Effector memory CD8-positive, alpha-beta T cell (primary cell): ENCODE measurements around the gene ABHD11.

ENCODE experiments used
- ATAC-seq: fragments of 150-1000 bp; cut with Tn5 transposase; replicated peaks from 2 replicates; pipeline ENCODE4 v1.10.0; 2021; ENCODE audit warnings: mild to moderate bottlenecking, moderate library complexity
- DNase-seq, 3 experiments: peaks; one replicate each; pipeline ENCODE4 v3.0.0; 2021
- H3K27ac Mint-ChIP-seq, 2 donors: one replicate each; pipeline ENCODE4 v1.8.0; 2022; ENCODE audit warnings: mild to moderate bottlenecking in 2 of 2, mixed read lengths in 2 of 2, moderate library complexity in 2 of 2
- H3K27me3 Mint-ChIP-seq, 2 donors: one replicate each; pipeline ENCODE4 v1.8.0; 2022; ENCODE audit warnings: mixed read lengths in 2 of 2
- H3K36me3 Mint-ChIP-seq: one replicate; pipeline ENCODE4 v1.8.0; 2022; ENCODE audit warnings: mild to moderate bottlenecking, moderate library complexity, mixed read lengths; ENCODE audit not compliant: insufficient read depth
- H3K4me1 Mint-ChIP-seq, 2 donors: one replicate each; pipeline ENCODE4 v1.8.0; 2022; ENCODE audit warnings: low read depth in 2 of 2, mixed read lengths in 2 of 2
- H3K4me3 Mint-ChIP-seq, 2 donors: one replicate each; pipeline ENCODE4 v1.8.0; 2022; ENCODE audit warnings: mild to moderate bottlenecking in 2 of 2, mixed read lengths in 2 of 2, moderate library complexity in 2 of 2
- H3K9me3 Mint-ChIP-seq, 2 donors: one replicate each; pipeline ENCODE4 v1.8.0; 2022; ENCODE audit warnings: mixed read lengths in 2 of 2

The ABHD11 gene

DNA sequence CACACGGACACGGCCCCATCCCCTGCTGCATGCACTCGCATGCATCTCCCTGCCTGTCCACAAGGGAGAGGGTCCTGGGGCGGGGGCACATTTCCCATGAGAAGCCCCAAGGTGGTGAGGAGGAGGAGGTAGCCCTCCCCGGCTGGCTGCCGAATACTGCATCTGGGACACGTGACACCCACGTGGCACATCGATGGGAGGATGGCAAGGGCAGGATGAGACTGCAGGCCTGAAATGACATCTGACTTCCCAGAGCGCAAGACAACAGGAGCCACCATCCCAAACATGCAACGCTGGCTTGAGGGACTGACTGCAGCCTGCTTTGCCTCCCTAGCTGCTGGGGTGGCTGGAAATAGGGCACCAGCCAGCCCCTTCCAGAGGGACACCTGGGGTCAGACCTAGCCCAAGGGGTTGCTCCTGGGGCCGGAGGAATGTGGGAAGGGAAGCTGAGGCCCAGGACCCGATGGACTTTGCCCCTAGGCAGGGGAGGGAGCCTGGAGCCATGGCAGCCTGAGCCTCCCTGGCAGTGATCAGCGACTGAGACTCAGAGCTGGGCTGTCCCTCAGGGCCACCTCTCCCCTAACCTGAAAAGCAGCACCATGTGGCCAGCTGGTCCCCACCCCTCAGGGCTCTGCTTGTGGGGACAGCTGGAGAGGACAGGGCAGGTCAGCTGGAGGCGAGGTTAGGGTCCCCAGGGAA, 39.1 kb downstream of the ABHD11 start:
- Mint-ChIP-seq H3K4me1 (peaks cover 4 to 5% of the 10 kb centered on the region in 2 donors), H3K27me3 (no peaks in the 10 kb centered on the region), H3K4me3 (no peak overlapping the region), H3K36me3 (peaks cover 85% of the 10 kb centered on the region), H3K9me3 (no peaks in the 10 kb centered on the region), H3K27ac (peak overlapping the region in 1 of 2 donors; percentile 80)
- no peak for DNase-seq
- no peak for ATAC-seq

DNA sequence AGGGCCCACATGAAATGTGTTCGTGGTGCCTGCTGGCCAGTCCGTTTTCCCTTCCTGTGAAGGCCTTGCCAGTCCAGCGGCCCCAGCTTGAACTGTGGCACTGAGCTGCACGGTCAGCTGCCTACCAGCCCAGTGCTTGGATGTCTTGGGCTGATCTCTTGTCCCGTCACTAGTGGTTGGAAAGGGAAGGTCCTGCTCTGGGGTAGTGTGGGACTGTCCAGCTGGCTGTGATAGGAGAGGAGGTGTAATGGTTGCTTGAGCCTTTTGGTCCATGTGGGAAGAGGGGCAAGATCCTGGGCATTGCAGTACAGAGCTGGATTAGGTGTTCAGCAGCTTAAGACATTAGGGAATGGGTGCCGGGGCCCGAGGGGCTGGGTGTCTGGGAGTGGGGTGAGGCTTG, 40.2 kb downstream of the ABHD11 start:
- H3K4me3 Mint-ChIP-seq = no peak overlapping the region
- H3K9me3 Mint-ChIP-seq = no peaks in the 10 kb centered on the region
- no peaks in the 10 kb centered on the region for H3K27me3 Mint-ChIP-seq
- H3K36me3 Mint-ChIP-seq = peaks cover 85% of the 10 kb centered on the region
- peak overlapping the region in 1 of 2 donors; percentile 80 for H3K27ac Mint-ChIP-seq
- ATAC-seq = no peak
- peaks cover 4 to 5% of the 10 kb centered on the region in 2 donors for H3K4me1 Mint-ChIP-seq
- no peak for DNase-seq

- H3K9me3 Mint-ChIP-seq = no peaks in the 10 kb centered on the region
- peaks cover 0 to 4% of the 10 kb centered on the region in 2 donors for H3K4me1 Mint-ChIP-seq
- H3K4me3 Mint-ChIP-seq = no peak overlapping the region
- H3K27ac Mint-ChIP-seq = peak overlapping the region in 1 of 2 donors; percentile 33
- H3K27me3 Mint-ChIP-seq = no peaks in the 10 kb centered on the region
- ATAC-seq (no peak), DNase-seq (no peak)
- H3K36me3 Mint-ChIP-seq = peaks cover 83% of the 10 kb centered on the region
These were observed 42.2 kb downstream of the ABHD11 start for GRCh38 chr7:73696372-73696771.

GRCh38 chr7:73690646-73691045, 48.0 kb downstream of the ABHD11 start:
- peaks cover 7 to 12% of the 10 kb centered on the region in 2 donors for H3K4me1 Mint-ChIP-seq
- no peak overlapping the region for H3K27ac Mint-ChIP-seq
- ATAC-seq (no peak), DNase-seq (no peak)
- peaks cover 65% of the 10 kb centered on the region for H3K36me3 Mint-ChIP-seq
- no peak overlapping the region for H3K4me3 Mint-ChIP-seq
- H3K9me3 Mint-ChIP-seq = no peaks in the 10 kb centered on the region
- no peaks in the 10 kb centered on the region for H3K27me3 Mint-ChIP-seq

- H3K27me3 Mint-ChIP-seq = no peaks in the 10 kb centered on the region
- H3K27ac Mint-ChIP-seq = peak overlapping the region in 1 of 2 donors; percentile 45
- no peak overlapping the region for H3K4me3 Mint-ChIP-seq
- no peak for ATAC-seq
- peaks cover 56% of the 10 kb centered on the region for H3K36me3 Mint-ChIP-seq
- no peak for DNase-seq
- H3K4me1 Mint-ChIP-seq = peaks cover 13 to 18% of the 10 kb centered on the region in 2 donors
- no peaks in the 10 kb centered on the region for H3K9me3 Mint-ChIP-seq
These were observed 50.3 kb downstream of the ABHD11 start for GRCh38 chr7:73688288-73688687.
